ENCODE data around the gene MT3.
"Not testable (repeated sequence)": the region's sequence is repeated elsewhere in the genome, so short reads cannot be mapped to it uniquely, and the experiment has no call there.

Gene MT3

GRCh38 chr16:56608876-56609462 lies 19.6 kb downstream of the MT3 start:
- DNase-seq, result peak in 10 of 56 donors; percentile 24 to 56 (median 40)

GRCh38 chr16:56609463-56609921 lies 20.2 kb downstream of the MT3 start:
- peak in 22 of 56 donors; percentile 19 to 60 (median 43) for DNase-seq

DNA sequence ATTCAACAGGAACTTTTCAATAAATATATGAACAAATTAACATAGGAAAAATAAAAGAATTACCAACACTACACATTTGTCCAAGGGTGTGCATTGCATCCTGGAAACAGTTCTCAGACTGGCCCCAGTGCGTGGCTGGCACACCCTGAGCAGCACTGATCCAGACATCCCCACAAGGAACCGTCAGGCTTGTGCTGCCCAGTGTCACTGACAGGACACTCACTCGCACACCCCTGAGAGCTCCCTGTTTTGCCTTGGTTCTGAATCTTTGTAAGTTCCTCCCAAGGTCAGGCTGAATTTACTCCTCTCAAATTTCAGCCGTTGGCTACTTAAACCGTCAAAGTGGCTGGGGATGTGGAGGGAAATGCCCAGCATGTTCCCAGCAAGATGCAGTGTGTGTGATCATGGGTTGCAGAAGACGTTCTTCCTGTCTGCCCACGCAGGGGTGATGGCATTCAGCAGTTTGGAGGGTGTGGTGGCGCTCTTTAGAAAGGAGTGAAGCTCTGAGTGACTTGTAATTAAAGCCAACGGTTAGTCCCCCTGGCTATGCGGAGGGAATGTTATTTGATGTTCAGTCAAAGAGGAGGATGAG lies 20.8 kb downstream of the MT3 start:
- DNase-seq, result peak in 11 of 56 donors; percentile 30 to 59 (median 46)

- no peak for DNase-seq
These were observed 21.3 kb downstream of the MT3 start for GRCh38 chr16:56610609-56611111.

GRCh38 chr16:56611281-56611833 lies 22.0 kb downstream of the MT3 start:
- peak in 9 of 56 donors; percentile 37 to 71 (median 41) for DNase-seq

DNA sequence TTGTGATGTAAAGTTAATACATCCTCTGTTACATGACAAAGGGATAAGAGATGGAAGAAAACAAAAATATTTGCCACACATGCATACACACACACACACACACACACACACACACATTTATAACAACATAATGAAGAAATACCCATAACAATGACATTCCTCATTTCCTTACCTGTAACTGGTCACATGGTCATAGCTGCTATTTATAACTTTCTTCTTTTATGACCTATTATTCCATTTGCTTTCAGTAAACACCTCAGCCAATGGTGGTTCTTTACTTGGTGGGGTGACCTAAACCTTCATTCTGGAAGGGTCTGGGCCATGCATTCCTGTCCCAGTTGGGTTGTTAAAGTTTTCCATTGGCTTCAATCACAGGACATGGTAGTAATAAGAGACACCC lies 24.4 kb downstream of the MT3 start:
- no peak for DNase-seq

DNA sequence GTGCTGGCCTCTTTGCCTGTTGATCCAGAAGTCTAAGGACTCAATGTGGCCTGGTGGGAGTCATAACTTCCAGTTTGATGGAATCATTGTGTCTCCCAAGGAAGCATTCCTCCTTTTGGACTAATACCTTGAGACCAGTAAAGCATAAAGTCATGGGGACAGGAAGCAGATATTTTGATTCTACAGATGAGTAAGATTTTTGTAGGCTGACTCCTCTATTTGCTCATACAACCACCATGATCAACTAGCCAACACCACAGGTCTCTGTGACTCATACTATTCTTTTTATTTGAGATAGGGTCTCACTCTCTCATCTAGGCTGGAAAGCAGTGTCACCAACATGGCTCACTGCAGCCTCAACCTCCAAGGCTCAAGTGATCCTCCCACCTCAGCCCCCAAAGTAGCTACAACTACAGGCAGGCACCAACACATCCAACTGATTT lies 25.2 kb downstream of the MT3 start:
- no peak for DNase-seq

DNA sequence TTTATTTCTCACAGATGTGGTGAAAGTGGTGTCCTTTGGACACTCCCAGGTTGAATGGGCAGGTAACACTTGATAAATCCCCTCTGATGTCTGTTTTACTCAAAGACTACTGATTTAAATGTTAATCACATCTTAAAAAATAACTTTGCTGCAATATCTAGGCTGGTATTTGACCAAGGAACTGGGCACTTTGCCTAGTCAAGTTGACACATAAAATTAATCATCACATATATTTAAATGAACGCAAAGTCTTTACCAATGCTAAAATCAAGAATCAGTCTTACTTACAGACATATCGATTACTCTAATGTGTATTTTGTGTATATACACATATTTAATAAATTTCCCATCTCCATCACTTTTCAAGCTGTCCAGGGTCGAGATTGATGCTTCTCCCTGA lies 26.0 kb downstream of the MT3 start:
- DNase-seq, result no peak

DNA sequence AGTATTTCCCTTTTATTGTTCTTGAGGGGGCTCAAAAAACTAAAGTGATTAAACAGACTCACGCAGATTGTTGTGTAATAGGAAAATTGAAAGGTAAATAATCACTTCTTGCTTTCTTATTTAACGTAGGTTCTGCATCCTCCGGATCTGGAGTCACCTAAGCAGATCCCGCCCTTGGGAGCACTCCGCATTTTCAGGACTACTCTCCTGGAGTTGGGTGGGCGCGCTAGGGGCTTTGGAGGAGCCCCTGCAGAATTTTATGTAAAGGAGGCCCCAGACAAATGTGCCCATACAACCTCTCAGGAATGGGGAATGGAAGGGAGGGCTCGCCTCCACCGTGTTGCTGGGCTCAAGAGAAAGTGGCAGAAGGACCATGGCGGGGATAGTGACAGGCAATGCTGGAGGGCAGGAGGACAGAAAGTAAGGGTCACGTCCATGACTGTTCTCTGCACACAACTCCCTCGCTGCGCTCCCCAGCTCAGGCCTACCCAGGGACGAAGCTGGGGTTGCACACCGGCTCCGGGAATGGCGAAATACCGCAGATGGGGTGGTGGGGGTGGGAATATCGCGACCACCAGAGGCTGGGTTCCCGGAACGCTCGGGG lies 27.4 kb downstream of the MT3 start:
- DNase-seq, result no peak

DNA sequence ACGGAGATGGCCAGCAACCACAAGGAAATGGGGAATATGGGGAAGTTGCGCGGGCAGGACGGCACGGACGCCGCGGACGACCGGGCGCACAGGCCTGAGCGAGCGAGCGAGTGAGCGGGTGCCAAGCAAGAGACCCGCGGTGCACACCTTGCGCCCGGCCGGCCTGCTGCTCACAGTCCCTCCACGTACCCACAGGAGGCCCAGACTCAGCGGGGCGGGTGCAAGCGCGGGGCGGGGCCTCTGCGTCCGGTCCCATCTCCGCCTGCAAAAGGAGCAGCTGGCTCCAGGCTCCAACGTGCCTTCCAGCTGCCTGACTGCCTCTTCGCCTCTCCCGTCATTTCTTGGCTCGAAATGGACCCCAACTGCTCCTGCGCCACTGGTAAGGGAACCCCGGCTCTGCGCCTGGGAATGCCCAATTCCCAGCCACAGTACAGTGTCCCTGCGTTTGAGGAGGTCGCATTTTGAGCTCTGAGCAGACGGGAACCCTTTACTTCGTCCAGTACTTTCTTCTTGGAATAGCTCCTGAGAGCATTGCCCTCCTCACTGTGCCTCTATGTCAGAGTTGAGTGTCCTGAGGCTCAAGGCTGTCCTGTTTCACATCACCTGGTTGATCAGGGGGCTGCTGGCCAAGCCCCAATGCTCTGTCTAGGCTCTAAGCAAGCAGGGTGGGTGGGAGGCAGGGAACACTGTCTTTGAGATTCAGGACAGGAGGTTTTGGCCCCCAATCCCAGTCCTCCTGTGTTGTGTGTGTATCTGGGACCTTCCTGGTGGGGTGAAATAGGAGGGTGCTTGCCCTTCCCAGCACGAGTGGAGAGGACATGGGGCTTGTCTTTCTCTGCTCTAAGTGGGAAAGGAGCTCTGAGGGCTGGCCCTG lies 28.1 kb downstream of the MT3 start:
- DNase-seq, result peak in 22 of 56 donors; percentile 18 to 65 (median 42)

GRCh38 chr16:56618138-56618537 lies 28.8 kb downstream of the MT3 start:
- no peak for DNase-seq

GRCh38 chr16:56620339-56620897 lies 31.1 kb downstream of the MT3 start:
- DNase-seq, result no peak

GRCh38 chr16:56621665-56622445 lies 32.5 kb downstream of the MT3 start:
- not testable (repeated sequence) for DNase-seq

- not testable (repeated sequence) for DNase-seq
These were observed 33.9 kb downstream of the MT3 start for GRCh38 chr16:56623184-56623583.

DNA sequence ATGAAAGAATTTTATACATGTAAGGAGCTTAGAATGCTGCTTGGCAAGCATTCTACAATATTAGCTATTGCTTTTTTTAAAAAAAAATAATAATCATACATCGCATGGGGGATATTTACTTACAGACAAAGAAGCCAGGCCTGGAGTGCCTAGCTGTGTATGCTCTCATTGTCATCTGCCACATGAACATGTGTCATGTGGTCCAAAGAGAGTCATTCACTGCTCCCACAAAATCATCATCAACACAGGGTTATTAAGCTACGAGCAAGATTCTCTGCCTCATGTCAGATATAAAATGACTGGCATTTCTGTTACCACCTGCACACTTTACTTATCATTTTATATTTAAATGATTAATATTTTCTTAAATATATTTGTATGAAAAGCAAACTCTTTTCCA lies 34.3 kb downstream of the MT3 start:
- DNase-seq, result peak in 1 of 56 donors; percentile 22

GRCh38 chr16:56625140-56625942 lies 36.0 kb downstream of the MT3 start, which contains the start of gene MT1E:
Gene MT1E, plus strand, starts transcription at chr16:56625781. Its CDS starts 71 bp downstream, at chr16:56625852.
- DNase-seq, result peak in 34 of 56 donors; percentile 27 to 76 (median 47)

- DNase-seq, result peak in 3 of 56 donors; percentile 34 to 49 (median 42)
These were observed 36.8 kb downstream of the MT3 start for GRCh38 chr16:56625943-56626654.

DNA sequence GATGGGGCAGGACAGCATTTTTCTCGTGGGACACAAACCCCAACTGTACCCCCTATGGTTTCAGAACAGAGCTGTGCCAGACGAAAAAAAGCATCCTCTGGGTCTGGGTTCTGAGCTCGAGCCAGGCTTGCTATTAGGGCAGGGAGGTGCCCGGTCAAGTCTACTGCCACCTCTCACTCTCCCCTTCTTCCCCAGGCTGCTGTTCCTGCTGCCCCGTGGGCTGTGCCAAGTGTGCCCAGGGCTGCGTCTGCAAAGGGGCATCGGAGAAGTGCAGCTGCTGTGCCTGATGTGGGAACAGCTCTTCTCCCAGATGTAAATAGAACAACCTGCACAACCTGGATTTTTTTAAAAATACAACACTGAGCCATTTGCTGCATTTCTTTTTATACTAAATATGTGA lies 37.4 kb downstream of the MT3 start:
- no peak for DNase-seq

Measured in amygdala (tissue), 56 donors.